OCI-LY1 (cell line): ENCODE measurements around the gene MCEMP1.

Experiments
- CTCF ChIP-seq: fragments of 200-600 bp; sonication (generic), shearing (Covaris generic); IDR thresholded peaks from 2 replicates; pipeline ENCODE4 v1.5.1; 2017; ENCODE audit warnings: mild to moderate bottlenecking, antibody characterized with exemption, low read length, moderate library complexity, mixed read lengths
- EZH2 ChIP-seq: fragments of 200-600 bp; sonication (generic), shearing (Covaris generic); IDR thresholded peaks from 2 replicates; pipeline ENCODE4 v1.8.0; 2017; ENCODE audit warnings: borderline replicate concordance, mixed run types, mild to moderate bottlenecking, antibody characterized with exemption, low read length, moderate library complexity, mixed read lengths

- TF ChIP-seq CTCF (no peak), EZH2 (no peak)
Observed at GRCh38 chr19:7698583-7698982, 21.7 kb downstream of the MCEMP1 start.
